Measurements from ENCODE around the gene ZNF683. TPM values are rescaled to one million over a fixed set of nuclear protein-coding genes. Genes with fewer than 3 reads are reported as not detected.
"Not testable (repeated sequence)": the region's sequence is repeated elsewhere in the genome, so short reads cannot be mapped to it uniquely, and the experiment has no call there.

The ZNF683 gene
- total and polyA plus RNA-seq, 4 experiments from 2014 or later = 0.49 to 0.63 TPM; not detected in 2

DNA sequence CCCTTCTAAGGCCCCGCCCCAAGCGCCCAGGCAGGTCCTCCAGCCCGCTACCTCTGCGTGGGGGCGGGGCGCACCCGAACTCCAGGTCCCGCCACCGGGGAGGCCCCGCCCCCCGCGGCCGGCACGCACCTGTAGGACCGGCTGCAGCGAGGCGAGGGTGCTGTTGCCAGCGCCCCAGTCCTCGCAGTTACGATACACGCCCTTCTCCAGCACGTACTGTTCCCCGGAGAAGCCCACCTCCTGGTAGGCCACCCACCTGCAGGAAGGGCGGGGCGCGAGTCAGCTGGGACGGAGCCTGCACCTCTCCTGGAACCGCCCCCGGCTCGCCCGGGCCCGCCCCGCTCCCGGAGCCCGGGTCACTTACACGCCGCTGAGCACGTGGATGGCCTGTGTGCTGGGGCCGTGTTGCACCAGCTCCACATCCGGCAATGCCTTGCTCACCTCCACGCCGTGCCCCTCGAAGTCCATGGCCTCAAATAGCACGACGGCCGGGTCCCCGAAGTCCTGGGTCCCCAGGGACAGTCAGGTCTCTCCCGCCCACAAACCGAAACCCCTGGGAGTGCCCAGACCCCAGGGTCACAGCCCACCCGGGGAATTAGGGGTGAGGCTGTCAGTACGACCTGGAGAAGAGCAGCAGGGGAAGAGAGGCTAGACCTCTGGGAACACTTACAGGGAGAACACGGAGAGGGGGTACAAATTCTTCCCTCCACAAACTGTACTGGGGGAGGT, 35.9 kb downstream of the ZNF683 start:
- Histone ChIP-seq H3K36me3 (ENCODE audit: insufficient read depth, low read length) (no peaks in the 10 kb centered on the region), H3K9me3 (ENCODE audit: control insufficient read depth in 1 of 2, low read length in 2 of 2) (no peaks in the 10 kb centered on the region), H3K27me3 (ENCODE audit: insufficient read depth, low read length) (no peaks in the 10 kb centered on the region), H3K4me3 (ENCODE audit: low read length in 2 of 2) (peak overlapping the region; percentile 61 to 73), H3K4me1 (ENCODE audit: insufficient read depth, low read length) (peaks cover 19% of the 10 kb centered on the region), H3K27ac (ENCODE audit: low read depth, low read length) (peak overlapping the region; percentile 49)
- H3K4me3 Mint-ChIP-seq = peak overlapping the region; percentile 89 to 95 (median 92)
- CTCF ChIA-PET (ENCODE audit: partially characterized antibody) = interaction anchor here (1.1 to 3.6 kb wide), 3 partner anchors 22 to 55 kb away, joined by 3 to 12 read pairs (median 4); no protein-coding TSS in a partner anchor
- POLR2A ChIA-PET (ENCODE audit: partially characterized antibody) = interaction anchor here (0.6 to 8.4 kb wide), 11 partner anchors 11 to 61 kb away, joined by 3 to 76 read pairs (median 5); partner anchors contain the start of genes CD52 and SH3BGRL3
- H3K36me3 Mint-ChIP-seq = no peaks in the 10 kb centered on the region
- peak; percentile 79 to 88 (median 82) for DNase-seq
- intact Hi-C loops (cut with micrococcal nuclease) = loop anchor here (1.0 to 5.0 kb wide), 4 partner anchors 23 to 71 kb away; no protein-coding TSS in a partner anchor
- H3K4me1 Mint-ChIP-seq = peaks cover 0 to 33% (median 9%) of the 10 kb centered on the region in 4 donors
- H3K9me3 Mint-ChIP-seq = peaks cover 0 to 2% (median 0%) of the 10 kb centered on the region in 8 donors
- H3K27me3 Mint-ChIP-seq = no peaks in the 10 kb centered on the region
- H3K27ac Mint-ChIP-seq = peak overlapping the region in 6 of 7 donors; percentile 12 to 75 (median 62)

DNA sequence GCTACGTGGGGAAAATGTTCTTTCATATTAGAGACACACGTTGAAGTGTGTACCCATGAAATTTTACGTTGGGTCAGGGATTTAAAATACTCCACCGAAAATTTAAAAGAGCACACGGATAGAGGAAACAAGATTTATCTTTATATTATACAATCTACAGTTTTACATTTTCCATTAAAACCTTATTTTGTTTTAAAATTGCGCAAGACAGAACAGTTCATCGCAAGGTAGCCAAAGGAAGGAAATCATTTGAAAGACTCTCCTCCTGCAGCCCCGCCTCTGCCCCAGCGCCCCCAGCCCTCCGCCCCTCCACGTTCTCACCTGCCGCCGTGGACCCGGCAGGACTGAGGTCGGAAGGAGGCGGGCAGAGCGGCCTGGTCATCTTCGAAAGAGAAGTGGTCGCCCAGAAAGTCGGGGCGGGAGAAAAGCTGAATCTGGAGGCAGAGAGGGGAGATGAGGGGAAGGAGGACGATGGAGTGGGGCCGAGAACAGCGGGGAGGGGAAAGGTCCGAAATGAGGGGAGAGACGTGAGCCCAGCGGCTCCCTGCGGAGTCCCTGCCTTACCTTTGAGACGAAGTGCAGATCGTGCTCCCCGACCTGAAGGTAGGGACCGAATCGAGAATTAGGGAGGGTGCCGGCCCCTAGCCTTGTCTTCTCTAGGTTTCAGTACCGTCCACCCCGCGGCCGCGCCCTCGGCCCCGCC, 36.6 kb downstream of the ZNF683 start:
- peak overlapping the region; percentile 49 for H3K27ac ChIP-seq (ENCODE audit: low read depth, low read length)
- peak in 1 of 5 donors; percentile 45 for DNase-seq
- intact Hi-C loops (cut with micrococcal nuclease) = loop anchor here (1.0 to 5.0 kb wide), 4 partner anchors 23 to 71 kb away; no protein-coding TSS in a partner anchor
- peaks cover 0 to 2% (median 0%) of the 10 kb centered on the region in 8 donors for H3K9me3 Mint-ChIP-seq
- H3K4me1 Mint-ChIP-seq = peaks cover 0 to 33% (median 9%) of the 10 kb centered on the region in 4 donors
- no peaks in the 10 kb centered on the region for H3K9me3 ChIP-seq (ENCODE audit: control insufficient read depth in 1 of 2, low read length in 2 of 2)
- no peaks in the 10 kb centered on the region for H3K27me3 Mint-ChIP-seq
- peaks cover 0 to 2% of the 10 kb centered on the region in 2 donors for H3K36me3 Mint-ChIP-seq
- H3K36me3 ChIP-seq (ENCODE audit: insufficient read depth, low read length) = no peaks in the 10 kb centered on the region
- H3K27me3 ChIP-seq (ENCODE audit: insufficient read depth, low read length) = no peaks in the 10 kb centered on the region
- peak overlapping the region; percentile 89 to 95 (median 92) for H3K4me3 Mint-ChIP-seq
- peaks cover 19% of the 10 kb centered on the region for H3K4me1 ChIP-seq (ENCODE audit: insufficient read depth, low read length)
- peak overlapping the region; percentile 61 to 73 for H3K4me3 ChIP-seq (ENCODE audit: low read length in 2 of 2)
- CTCF ChIA-PET (ENCODE audit: partially characterized antibody) = interaction anchor here (1.0 to 3.6 kb wide), 9 partner anchors 10 to 102 kb away, joined by 3 to 14 read pairs (median 4); partner anchors contain the start of genes CD52 and CEP85
- peak overlapping the region; percentile 64 to 89 (median 83) for H3K27ac Mint-ChIP-seq
- POLR2A ChIA-PET (ENCODE audit: partially characterized antibody) = interaction anchor here (0.7 to 8.4 kb wide), 12 partner anchors 10 to 61 kb away, joined by 3 to 76 read pairs (median 5); partner anchors contain the start of genes CD52 and SH3BGRL3

DNA sequence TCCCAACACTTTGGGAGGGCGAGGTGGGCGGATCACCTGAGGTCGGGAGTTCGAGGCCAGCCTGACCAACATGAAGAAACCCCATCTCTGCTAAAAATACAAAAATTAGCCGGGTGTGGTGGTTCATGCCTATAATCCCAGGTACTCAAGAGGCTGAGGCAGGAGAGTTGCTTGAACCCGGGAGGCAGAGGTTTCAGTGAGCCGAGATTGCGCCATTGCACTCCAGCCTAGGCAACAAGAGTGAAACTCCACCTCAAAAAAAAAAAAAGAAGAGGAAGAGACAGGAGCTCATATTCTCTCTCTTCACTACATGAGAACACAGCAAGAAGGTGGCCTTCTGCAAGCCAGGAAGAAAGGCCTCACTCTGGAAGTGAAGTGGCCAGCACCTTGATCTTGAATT, 39.2 kb downstream of the ZNF683 start:
- H3K27me3 Mint-ChIP-seq; H3K9me3 Mint-ChIP-seq; H3K4me3 Mint-ChIP-seq; H3K36me3 ChIP-seq (ENCODE audit: insufficient read depth, low read length); H3K27ac Mint-ChIP-seq; intact Hi-C loops (cut with micrococcal nuclease); H3K27ac ChIP-seq (ENCODE audit: low read depth, low read length); H3K4me3 ChIP-seq (ENCODE audit: low read length in 2 of 2); H3K27me3 ChIP-seq (ENCODE audit: insufficient read depth, low read length); H3K36me3 Mint-ChIP-seq; H3K9me3 ChIP-seq (ENCODE audit: control insufficient read depth in 1 of 2, low read length in 2 of 2); DNase-seq: not testable (repeated sequence)
- POLR2A ChIA-PET (ENCODE audit: partially characterized antibody) = interaction anchor here (0.6 to 8.4 kb wide), 3 partner anchors 13 to 1690 kb away, joined by 4 to 76 read pairs (median 7); partner anchors contain the start of genes CD52 and SRRM1
- peaks cover 19% of the 10 kb centered on the region for H3K4me1 ChIP-seq (ENCODE audit: insufficient read depth, low read length)
- CTCF ChIA-PET (ENCODE audit: partially characterized antibody) = interaction anchor here (1.3 to 1.6 kb wide), 2 partner anchors 12 to 45 kb away, joined by 5 to 7 read pairs; no protein-coding TSS in a partner anchor
- H3K4me1 Mint-ChIP-seq = peaks cover 0 to 23% (median 9%) of the 10 kb centered on the region in 4 donors

DNA sequence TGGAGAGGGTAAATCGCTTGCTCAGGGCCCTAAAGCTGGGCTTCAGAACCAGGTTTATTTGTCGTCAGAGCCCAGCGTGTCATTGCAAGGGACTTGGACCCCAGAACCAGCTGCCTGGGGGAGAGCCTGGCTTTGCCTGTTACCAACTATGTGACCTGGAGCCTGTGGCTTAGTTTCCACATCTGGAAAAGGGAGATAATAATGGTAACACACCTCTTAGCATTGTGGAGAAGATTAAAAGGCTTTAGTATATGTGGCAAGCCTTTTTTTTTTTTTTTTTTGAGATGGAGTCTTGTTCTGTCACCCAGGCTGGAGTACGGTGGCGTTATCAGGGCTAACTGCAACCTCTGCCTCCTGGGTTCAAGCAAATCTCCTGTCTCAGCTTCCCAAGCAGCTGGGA, 42.3 kb downstream of the ZNF683 start:
- no peaks in the 10 kb centered on the region for H3K27me3 ChIP-seq (ENCODE audit: insufficient read depth, low read length)
- H3K27me3 Mint-ChIP-seq = no peaks in the 10 kb centered on the region
- no peak for DNase-seq
- intact Hi-C loops (cut with micrococcal nuclease) = no loop called here
- H3K4me3 Mint-ChIP-seq = no peak overlapping the region
- H3K36me3 ChIP-seq (ENCODE audit: insufficient read depth, low read length) = no peaks in the 10 kb centered on the region
- no peaks in the 10 kb centered on the region for H3K9me3 ChIP-seq (ENCODE audit: control insufficient read depth in 1 of 2, low read length in 2 of 2)
- ChIA-PET CTCF (ENCODE audit: partially characterized antibody) (interaction anchor here (0.7 to 2.0 kb wide), 4 partner anchors 8 to 96 kb away, joined by 3 to 5 read pairs (median 4); partner anchors contain the start of gene CEP85), POLR2A (ENCODE audit: partially characterized antibody) (interaction anchor here (0.9 to 8.4 kb wide), 3 partner anchors 10 to 48 kb away, joined by 3 to 76 read pairs (median 17); partner anchors contain the start of gene CD52)
- H3K27ac ChIP-seq (ENCODE audit: low read depth, low read length) = no peak overlapping the region
- peaks cover 6% of the 10 kb centered on the region for H3K4me1 ChIP-seq (ENCODE audit: insufficient read depth, low read length)
- peaks cover 6 to 11% of the 10 kb centered on the region in 2 donors for H3K36me3 Mint-ChIP-seq
- H3K4me3 ChIP-seq (ENCODE audit: low read length in 2 of 2) = no peak overlapping the region
- H3K9me3 Mint-ChIP-seq = no peaks in the 10 kb centered on the region
- no peak overlapping the region for H3K27ac Mint-ChIP-seq
- H3K4me1 Mint-ChIP-seq = peaks cover 0 to 6% (median 4%) of the 10 kb centered on the region in 4 donors

DNA sequence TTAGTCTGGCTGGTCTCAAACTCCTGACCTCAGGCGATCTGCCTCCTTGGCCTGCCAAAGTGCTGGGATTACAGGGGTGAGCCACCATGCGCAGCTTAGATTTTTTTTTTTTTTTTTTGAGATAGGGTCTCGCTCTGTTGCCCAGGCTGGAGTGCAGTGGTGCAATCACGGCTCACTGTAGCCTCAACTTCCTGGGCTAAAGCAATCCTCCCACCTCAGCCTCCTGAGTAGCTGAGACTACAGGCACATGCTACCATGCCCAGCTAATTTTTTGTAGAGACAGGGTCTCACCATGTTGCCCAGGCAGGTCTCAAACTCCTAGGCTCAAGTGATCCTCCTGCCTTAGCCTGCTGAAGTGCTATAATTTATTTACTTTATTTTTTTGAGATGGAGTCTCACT, 43.2 kb downstream of the ZNF683 start:
- DNase-seq; H3K4me1 Mint-ChIP-seq; H3K9me3 Mint-ChIP-seq; H3K27ac ChIP-seq (ENCODE audit: low read depth, low read length); H3K27ac Mint-ChIP-seq; H3K4me3 ChIP-seq (ENCODE audit: low read length in 2 of 2); H3K4me3 Mint-ChIP-seq; H3K36me3 ChIP-seq (ENCODE audit: insufficient read depth, low read length); H3K27me3 Mint-ChIP-seq; intact Hi-C loops (cut with micrococcal nuclease); H3K27me3 ChIP-seq (ENCODE audit: insufficient read depth, low read length); H3K4me1 ChIP-seq (ENCODE audit: insufficient read depth, low read length); H3K9me3 ChIP-seq (ENCODE audit: control insufficient read depth in 1 of 2, low read length in 2 of 2): not testable (repeated sequence)
- peaks cover 13% of the 10 kb centered on the region in 2 donors for H3K36me3 Mint-ChIP-seq
- ChIA-PET CTCF (ENCODE audit: partially characterized antibody) (interaction anchor here (0.5 to 2.0 kb wide), 5 partner anchors 8 to 88 kb away, joined by 3 to 5 read pairs (median 4); no protein-coding TSS in a partner anchor), POLR2A (ENCODE audit: partially characterized antibody) (interaction anchor here (0.6 to 8.4 kb wide), 4 partner anchors 9 to 56 kb away, joined by 3 to 76 read pairs (median 10); partner anchors contain the start of gene CD52)

DNA sequence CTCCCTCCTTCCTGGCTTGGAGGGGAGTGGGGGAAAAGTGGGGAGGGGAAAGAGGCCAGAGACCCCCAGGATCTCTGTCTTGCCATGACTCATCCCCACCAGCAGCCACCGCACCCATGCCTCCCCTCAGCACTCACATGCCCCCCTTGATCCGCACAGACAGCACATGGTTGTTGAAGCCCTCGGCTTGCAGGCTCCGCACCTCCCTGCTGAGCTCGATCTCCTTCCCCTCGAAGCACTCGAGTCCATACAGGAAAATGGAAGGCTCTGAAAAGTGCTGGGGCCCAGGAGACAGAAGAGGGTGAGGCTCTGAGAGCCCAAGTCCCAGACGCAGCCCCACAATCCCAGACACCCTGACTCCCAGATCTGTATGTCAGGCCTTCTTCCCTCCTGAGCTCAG, 44.0 kb downstream of the ZNF683 start:
- no peak overlapping the region for H3K27ac ChIP-seq (ENCODE audit: low read depth, low read length)
- H3K4me3 ChIP-seq (ENCODE audit: low read length in 2 of 2) = no peak overlapping the region
- DNase-seq = no peak
- peak overlapping the region in 1 of 7 donors; percentile 53 for H3K27ac Mint-ChIP-seq
- CTCF ChIA-PET (ENCODE audit: partially characterized antibody) = interaction anchor here (1.2 to 2.3 kb wide), 4 partner anchors 35 to 63 kb away, joined by 3 to 12 read pairs (median 4); no protein-coding TSS in a partner anchor
- no peaks in the 10 kb centered on the region for H3K4me1 ChIP-seq (ENCODE audit: insufficient read depth, low read length)
- no peaks in the 10 kb centered on the region for H3K27me3 Mint-ChIP-seq
- intact Hi-C loops (cut with micrococcal nuclease) = no loop called here
- H3K9me3 Mint-ChIP-seq = no peaks in the 10 kb centered on the region
- H3K36me3 ChIP-seq (ENCODE audit: insufficient read depth, low read length) = peaks cover 11% of the 10 kb centered on the region
- H3K4me1 Mint-ChIP-seq = peaks cover 0 to 9% (median 3%) of the 10 kb centered on the region in 4 donors
- H3K27me3 ChIP-seq (ENCODE audit: insufficient read depth, low read length) = no peaks in the 10 kb centered on the region
- no peaks in the 10 kb centered on the region for H3K9me3 ChIP-seq (ENCODE audit: control insufficient read depth in 1 of 2, low read length in 2 of 2)
- POLR2A ChIA-PET (ENCODE audit: partially characterized antibody) = interaction anchor here (5.6 to 8.4 kb wide), 2 partner anchors 8 to 50 kb away, joined by 17 to 76 read pairs; partner anchors contain the start of gene CD52
- H3K4me3 Mint-ChIP-seq = no peak overlapping the region
- H3K36me3 Mint-ChIP-seq = peaks cover 17 to 19% of the 10 kb centered on the region in 2 donors

All from CD4-positive, alpha-beta memory T cell (primary cell).